GM21619 (cell line): Measurements from ENCODE around the gene STEAP2.
"Not testable (repeated sequence)": the region's sequence is repeated elsewhere in the genome, so short reads cannot be mapped to it uniquely, and the experiment has no call there.

Source experiments
- ATAC-seq: cut with Tn5 transposase; IDR thresholded peaks from one replicate; pipeline ENCODE4 v1.9.1; 2021; ENCODE audit not compliant: unreplicated experiment

The STEAP2 gene

GRCh38 chr7:90211391-90212148 is at the start of gene STEAP2:
STEAP2 (plus strand) TSS chr7:90211740; CDS start chr7:90225083, 13,343 bp downstream.
- peak; percentile 89 for ATAC-seq

- ATAC-seq: no peak
Observed at GRCh38 chr7:90163534-90163933, 48.0 kb upstream of the STEAP2 start.

- no peak for ATAC-seq
Observed at GRCh38 chr7:90165724-90166123, 45.8 kb upstream of the STEAP2 start.

GRCh38 chr7:90166153-90166552 is 45.4 kb upstream of the STEAP2 start:
- ATAC-seq: no peak

GRCh38 chr7:90167361-90167760 is 44.2 kb upstream of the STEAP2 start:
- no peak for ATAC-seq

- no peak for ATAC-seq
Observed at GRCh38 chr7:90169891-90170290, 41.6 kb upstream of the STEAP2 start.

- ATAC-seq: no peak
Observed at GRCh38 chr7:90172121-90172520, 39.4 kb upstream of the STEAP2 start.

- ATAC-seq: no peak
Observed at GRCh38 chr7:90172624-90173023, 38.9 kb upstream of the STEAP2 start.

- peak; percentile 93 for ATAC-seq
Observed at GRCh38 chr7:90173127-90173844, 38.3 kb upstream of the STEAP2 start.

- no peak for ATAC-seq
Observed at GRCh38 chr7:90175667-90176066, 35.9 kb upstream of the STEAP2 start.

GRCh38 chr7:90176195-90176594 is 35.3 kb upstream of the STEAP2 start:
- ATAC-seq: no peak

GRCh38 chr7:90178166-90178565 is 33.4 kb upstream of the STEAP2 start:
- ATAC-seq: no peak

- ATAC-seq: peak; percentile 98
Observed at GRCh38 chr7:90178679-90179278, 32.8 kb upstream of the STEAP2 start.

- ATAC-seq: no peak
Observed at GRCh38 chr7:90180011-90180585, 31.4 kb upstream of the STEAP2 start.

GRCh38 chr7:90180649-90181048 is 30.9 kb upstream of the STEAP2 start:
- no peak for ATAC-seq

- no peak for ATAC-seq
Observed at GRCh38 chr7:90181485-90181884, 30.1 kb upstream of the STEAP2 start.

- not testable (repeated sequence) for ATAC-seq
Observed at GRCh38 chr7:90186290-90186689, 25.2 kb upstream of the STEAP2 start.

GRCh38 chr7:90187507-90188050 is 24.0 kb upstream of the STEAP2 start:
- peak; percentile 17 for ATAC-seq

GRCh38 chr7:90188281-90188680 is 23.3 kb upstream of the STEAP2 start:
- peak; percentile 88 for ATAC-seq

GRCh38 chr7:90190995-90191394 is 20.5 kb upstream of the STEAP2 start:
- ATAC-seq: no peak

GRCh38 chr7:90191648-90192047 is 19.9 kb upstream of the STEAP2 start:
- no peak for ATAC-seq
